KBM-7 (cell line): ENCODE measurements around the gene URB2.
"Not testable (repeated sequence)": the region's sequence is repeated elsewhere in the genome, so short reads cannot be mapped to it uniquely, and the experiment has no call there.

Source experiments
- DNase-seq: peaks from one replicate; pipeline ENCODE4 v3.0.0-alpha.2; 2015
- in situ Hi-C: fragments of 300-500 bp; cut with MboI; formaldehyde crosslinking; loops from 2 replicates; pipeline ENCODE4 v1.14.3; 2020; ENCODE audit warnings: low sequenced_read_pairs, low pct_unique_long_range_greater_than_20kb, mixed read lengths

Gene URB2

DNA sequence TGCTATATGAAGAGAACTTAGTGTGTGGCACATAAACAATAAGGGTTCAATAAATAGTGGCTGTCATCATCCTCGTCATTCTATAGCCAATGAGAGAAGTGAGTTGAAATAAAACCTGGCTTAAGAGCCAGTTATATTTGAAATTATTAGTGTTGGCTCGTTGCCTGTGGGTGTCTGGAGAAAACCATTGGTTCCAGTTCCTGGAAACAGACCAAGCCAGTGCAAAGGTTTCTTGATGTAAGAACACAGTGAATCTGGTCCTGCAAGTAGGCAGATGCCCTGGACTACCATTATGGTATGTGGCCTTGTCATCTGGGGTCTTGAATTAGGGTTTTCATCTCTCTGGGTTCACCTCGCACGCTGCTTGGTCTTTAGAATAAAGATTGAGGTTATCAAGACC, 43.3 kb downstream of the URB2 start:
- in situ Hi-C loops = loop anchor here (25.0 kb wide), 1 partner anchor 643 kb away; no protein-coding TSS in a partner anchor

DNA sequence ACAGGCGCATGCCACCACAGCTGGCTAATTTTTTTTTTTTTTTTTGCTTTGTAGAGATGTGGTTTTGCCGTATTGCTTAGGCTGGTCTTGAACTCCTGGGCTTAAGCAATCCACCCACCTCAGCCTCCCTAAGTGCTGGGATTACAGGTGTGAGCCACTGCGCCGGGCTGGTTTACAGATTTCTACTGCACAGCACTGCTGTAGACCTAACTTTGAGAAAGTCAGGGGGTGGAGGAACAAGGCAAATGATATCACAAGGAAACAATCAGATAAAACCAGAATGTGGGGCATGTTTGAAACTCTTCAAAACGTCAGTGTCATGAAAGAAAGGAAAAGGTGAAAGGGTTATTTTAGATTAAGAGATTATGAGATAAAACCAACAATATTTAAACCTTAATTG, 45.3 kb downstream of the URB2 start:
- no peak for DNase-seq
- in situ Hi-C loops = loop anchor here (25.0 kb wide), 1 partner anchor 641 kb away; no protein-coding TSS in a partner anchor

More for the DNA sequence above, 43.3 kb downstream of the URB2 start:
- no peak for DNase-seq

GRCh38 chr1:229672246-229672645, 46.2 kb downstream of the URB2 start:
- no peak for DNase-seq
- in situ Hi-C loops = loop anchor here (25.0 kb wide), 1 partner anchor 640 kb away; no protein-coding TSS in a partner anchor

DNA sequence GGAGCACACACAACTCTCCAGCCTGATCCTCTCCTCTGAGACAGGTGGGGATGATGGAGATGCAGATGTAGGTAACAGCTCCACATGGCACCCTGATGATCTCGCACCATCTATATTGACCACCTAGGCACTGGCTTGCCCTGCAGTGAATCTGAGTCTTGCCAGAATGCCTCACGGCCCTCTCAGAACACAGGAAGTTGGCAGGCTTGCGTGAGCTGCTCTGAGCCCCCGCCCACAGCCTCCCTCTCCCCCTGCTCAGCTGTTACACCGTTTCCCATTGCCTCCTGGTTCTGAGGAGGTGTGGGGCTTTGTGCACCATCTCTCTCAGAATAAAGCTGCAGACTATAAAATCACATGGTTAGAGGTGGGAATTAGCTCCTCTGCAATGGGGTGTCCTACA, 48.0 kb downstream of the URB2 start:
- DNase-seq = no peak
- in situ Hi-C loops = loop anchor here (25.0 kb wide), 1 partner anchor 638 kb away; no protein-coding TSS in a partner anchor

- DNase-seq = no peak
- in situ Hi-C loops = no loop called here
These were observed 49.3 kb downstream of the URB2 start for GRCh38 chr1:229675396-229675795.

DNA sequence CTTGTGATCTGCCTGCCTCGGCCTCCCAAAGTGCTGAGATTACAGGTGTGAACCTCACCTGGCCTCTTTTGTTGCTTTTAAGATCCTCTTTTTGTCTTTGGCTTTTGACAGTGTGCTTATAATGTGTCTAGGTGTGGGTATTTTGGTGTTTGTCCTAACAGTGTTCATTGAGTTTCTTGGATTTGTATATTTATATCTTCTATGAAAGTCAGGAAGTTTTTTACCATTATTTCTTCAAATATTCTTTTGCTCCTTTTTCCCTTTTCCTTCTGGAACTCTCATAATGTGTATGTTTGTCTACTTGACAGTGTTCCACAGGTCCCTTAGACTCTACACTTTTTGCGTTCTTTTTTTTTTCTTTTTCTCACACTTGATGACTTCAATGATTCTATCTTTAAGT, 59.1 kb downstream of the URB2 start:
- in situ Hi-C loops = no loop called here
- DNase-seq = no peak

DNA sequence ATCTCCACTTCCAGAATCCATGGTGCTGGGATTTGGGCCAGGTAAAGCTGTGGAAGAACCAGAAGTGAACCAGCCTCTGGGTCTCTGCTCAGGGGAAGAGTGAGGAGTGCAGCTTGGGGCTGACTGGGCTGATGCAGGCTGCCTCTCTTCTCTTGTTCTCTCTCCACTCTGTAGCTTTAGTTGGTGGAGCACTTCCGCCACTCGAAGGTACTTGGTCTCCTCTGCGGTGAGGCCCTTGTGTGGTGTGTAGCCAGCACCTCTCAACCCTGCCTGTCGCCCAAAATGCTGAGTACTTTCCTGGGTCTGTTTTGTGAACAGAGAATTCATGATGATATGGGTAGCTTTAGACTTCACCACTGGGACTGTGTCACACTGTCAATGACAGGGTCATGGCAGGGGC, 63.2 kb downstream of the URB2 start:
- DNase-seq = no peak
- in situ Hi-C loops = no loop called here

- in situ Hi-C loops = no loop called here
- DNase-seq = no peak
These were observed 63.9 kb downstream of the URB2 start for GRCh38 chr1:229689904-229690303.

DNA sequence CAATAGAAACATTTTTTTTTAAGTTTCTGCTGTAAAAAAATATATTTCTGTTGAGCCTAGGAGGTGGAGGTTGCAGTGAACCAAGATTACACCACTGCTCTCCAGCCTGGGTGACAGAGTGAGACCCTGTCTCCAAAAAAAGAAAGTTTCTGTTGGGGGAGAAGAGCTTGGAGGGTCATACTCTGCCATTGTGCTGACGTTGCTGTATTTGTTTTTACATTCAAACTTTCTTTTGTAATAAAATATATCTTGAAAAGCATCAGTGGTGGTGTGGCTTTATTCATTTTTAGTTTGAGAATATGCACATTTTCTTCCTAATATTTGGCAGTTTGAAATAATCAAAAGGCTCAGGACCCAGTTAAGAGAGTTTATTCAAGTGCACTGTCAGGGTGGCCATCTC, 64.6 kb downstream of the URB2 start:
- in situ Hi-C loops = no loop called here
- no peak for DNase-seq

DNA sequence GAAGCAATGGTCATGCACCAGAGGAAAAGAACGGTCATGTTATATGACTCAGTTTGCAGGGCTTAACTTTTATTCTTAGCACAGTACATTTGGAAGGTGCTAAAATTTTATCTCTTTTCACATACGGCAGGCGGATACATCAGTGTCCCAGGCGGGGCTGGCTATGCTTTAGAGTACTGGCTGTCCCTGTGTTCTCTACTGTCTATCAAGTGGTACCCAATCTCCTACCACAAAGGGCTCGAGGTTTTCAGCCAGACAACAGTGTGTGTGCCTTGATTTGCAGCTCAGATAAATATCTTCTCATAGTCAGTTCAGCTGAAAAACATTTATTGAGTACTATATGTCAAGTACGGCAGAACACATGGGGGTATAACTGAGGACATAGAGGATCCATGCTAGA, 65.3 kb downstream of the URB2 start:
- DNase-seq = no peak
- in situ Hi-C loops = no loop called here

DNA sequence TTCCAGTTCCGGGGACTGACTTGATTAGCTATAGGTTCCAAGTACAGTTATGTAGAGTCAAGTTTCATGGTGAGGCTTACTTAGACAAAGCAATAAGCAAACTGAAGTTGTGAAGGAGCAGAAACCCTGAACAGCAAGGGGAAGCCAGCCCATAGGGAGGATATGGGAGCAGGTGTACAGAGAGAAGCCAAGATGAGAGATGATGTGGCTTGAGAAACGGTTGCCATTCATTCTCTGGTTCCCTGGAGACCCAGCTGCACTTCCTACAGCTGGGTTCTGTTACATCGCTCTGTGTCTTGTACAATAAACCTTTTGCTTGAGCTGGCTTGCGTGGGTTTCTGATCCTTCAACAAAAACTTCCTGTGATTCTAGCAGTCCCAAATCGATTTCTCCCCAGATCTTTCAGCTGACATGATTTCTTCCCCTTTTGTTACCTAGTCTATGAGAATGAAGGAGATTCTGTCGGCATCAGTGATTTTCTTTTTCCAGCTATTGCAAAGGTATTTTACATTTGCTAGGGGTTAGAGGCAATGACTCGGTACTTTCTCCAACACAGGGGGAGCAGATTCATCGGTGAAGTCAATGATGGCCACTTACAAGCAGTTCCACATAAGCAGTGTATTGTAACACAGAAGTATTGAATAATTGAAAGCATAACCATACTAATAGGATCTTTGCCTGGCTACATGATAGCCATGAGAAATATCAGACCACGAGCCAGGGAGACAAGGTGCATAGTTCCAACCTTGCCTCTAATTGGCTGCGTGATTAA, 67.3 kb downstream of the URB2 start:
- DNase-seq = no peak

GRCh38 chr1:229694053-229694693, 68.1 kb downstream of the URB2 start:
- DNase-seq = peak; percentile 55
- in situ Hi-C loops = no loop called here

More for the DNA sequence above, 67.3 kb downstream of the URB2 start:
- in situ Hi-C loops = no loop called here

DNA sequence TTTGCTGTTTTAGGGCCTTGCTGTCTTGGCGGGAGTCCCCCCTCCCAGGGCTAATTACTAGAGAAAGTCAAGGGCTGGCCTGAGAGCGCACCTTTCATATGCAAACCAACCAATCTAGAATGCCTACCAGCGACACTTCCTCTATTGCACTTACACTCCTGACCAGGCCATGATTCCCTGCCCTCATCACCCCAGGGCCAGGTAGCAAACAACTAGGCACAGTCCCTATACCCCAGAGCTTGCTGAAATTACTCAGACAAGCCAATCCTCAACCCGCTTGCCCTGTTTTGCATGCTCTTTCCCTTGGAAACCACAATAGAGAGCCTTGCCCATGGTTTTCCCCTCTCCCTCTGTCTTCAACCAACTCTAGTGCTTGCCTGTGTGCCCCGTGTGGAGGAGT, 70.3 kb downstream of the URB2 start:
- in situ Hi-C loops = no loop called here
- no peak for DNase-seq

DNA sequence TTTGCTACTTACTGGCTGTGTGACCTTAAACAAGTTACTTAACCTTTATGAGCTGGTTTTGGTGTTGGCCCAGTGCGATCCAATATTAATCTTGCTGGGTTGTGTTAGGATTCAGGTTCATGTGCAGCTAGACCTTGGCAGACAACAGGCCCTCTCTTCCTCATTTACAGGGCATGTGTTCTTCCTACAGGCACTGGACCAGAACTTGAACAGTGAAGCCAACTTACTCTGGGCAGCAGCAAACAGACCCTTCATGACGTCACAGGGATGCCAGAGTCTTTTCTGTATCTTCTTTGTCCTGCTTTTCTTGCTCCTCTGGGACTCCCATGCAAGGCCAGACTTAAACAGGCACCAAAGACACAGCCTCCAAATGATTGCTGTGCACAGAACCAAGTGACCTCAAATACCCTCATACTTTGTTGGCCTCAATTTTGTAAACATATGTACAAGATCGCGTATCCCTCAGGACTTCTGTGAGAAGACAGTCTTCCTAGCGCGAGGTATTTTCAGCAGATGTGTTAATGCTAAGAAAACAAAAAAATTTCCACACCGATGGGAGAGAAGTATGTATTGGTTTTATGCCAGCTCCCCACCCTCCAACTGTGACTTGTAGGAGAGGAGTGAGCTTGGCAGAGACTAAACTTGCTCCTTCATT, 73.7 kb downstream of the URB2 start:
- no peak for DNase-seq
- in situ Hi-C loops = no loop called here

- in situ Hi-C loops = no loop called here
- no peak for DNase-seq
These were observed 78.1 kb downstream of the URB2 start for GRCh38 chr1:229704157-229704556.

GRCh38 chr1:229705152-229705551, 79.1 kb downstream of the URB2 start:
- in situ Hi-C loops, DNase-seq: not testable (repeated sequence)

- in situ Hi-C loops, DNase-seq: not testable (repeated sequence)
These were observed 81.1 kb downstream of the URB2 start for GRCh38 chr1:229707127-229707526.

- in situ Hi-C loops = no loop called here
- DNase-seq = no peak
These were observed 83.5 kb downstream of the URB2 start for GRCh38 chr1:229709500-229710013.
